Endometrial microvascular endothelial cells (primary cell): Measurements from ENCODE around the gene KRT16. TPM values are rescaled to one million over a fixed set of nuclear protein-coding genes. Genes with fewer than 3 reads are reported as not detected.
"Not testable (repeated sequence)": the region's sequence is repeated elsewhere in the genome, so short reads cannot be mapped to it uniquely, and the experiment has no call there.

Experiments used
- in situ Hi-C: cut with HindIII; loops from 2 replicates; pipeline ENCODE4 v1.10.0; 2017; ENCODE audit warnings: low sequenced_read_pairs, low pct_unique_long_range_greater_than_20kb; ENCODE audit errors: inconsistent ontology term
- total RNA-seq: library from RNA; depleted of rRNA; stranded (reverse); fragments of >200 nt; gene quantifications from one replicate; pipeline ENCODE4 v1.2.3, GENCODE V29; 2015; ENCODE audit errors: inconsistent ontology term

KRT16 gene
- total RNA-seq, 1 donor from 2014 or later = not detected

DNA sequence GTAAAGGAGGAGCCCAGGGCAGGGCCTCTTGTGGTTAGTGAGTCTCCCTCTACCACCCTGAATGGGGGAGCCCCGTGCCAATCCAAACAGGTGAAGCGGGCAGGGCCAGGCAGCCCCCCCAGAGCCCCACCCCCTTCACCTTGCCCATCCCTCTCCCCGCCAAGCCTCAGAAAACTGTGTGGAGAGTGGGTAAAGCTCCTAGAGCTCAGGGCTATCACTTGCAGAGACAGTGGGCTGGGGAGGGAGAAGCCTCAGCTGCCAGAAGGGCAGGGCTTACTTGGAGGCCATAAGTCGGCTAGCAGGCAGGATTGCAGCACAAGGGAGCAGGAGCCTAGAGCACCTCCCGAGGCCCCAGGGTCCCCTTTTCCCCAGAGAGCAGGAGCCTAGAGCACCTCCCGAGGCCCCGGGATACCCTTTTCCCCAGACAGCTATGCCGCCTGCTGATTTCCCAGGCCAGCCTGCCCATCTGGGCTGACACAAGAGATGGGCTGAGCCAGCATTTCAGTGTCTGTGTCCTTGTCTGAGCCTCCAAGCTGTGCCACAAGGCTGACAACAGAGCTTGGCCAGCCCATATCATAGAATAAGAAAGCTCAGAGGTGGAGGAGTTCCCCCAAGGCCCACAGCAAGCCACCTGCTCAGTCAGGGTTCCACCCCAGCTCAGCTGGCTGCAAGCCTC, 19.1 kb downstream of the KRT16 start:
- in situ Hi-C loops = no loop called here

DNA sequence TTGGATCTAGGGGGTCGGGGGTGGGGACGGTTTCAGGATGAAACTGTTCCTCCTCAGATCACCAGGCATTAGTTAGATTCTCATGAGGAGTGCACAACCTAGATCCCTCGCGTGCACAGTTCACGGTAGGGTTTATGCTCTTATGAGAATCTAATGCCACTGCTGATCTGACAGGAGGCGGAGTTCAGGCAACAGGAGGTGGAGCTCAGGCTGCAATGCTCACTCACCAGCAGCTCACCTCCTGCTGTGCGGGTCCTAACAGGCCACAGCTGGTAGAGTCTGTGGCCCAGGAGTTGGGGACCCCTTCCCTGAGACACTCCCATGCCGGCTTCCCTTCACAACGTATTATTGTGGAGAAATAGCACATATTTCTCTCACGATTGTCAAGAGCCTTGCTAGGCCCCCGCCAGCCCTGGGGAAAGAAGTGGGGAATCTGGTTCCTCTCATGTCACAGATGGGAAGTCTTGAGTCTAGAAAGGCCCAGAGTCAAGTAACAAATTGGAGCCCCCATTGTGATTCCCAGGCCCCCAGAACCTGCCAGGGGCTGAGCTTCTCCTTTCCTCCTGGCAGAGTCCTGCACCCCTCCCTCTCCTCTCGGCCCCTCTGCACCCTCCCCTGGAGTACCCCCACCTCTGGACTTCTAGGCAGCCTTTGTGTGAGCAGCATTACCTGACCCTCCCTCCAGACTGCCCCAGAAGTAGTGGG, 19.8 kb downstream of the KRT16 start:
- in situ Hi-C loops = no loop called here

DNA sequence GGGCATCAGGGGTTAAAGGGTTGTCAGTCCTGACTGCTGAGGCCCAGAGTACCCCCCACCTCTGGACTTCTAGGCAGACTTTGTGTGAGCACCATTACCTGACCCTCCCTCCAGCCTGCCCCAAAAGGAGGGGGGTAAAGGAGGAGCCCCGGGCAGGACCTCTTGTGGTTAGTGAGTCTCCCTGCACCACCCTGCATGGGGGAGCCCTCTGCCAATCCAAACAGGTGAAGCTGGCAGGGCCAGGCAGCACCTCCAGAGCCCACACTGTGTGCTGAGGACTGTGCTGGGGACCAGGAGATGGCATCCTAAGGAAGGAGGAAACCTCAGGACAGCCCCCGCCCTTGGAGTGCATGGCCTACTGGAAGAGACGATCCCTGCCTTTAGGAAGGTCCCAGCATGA, 23.3 kb downstream of the KRT16 start:
- in situ Hi-C loops = no loop called here

DNA sequence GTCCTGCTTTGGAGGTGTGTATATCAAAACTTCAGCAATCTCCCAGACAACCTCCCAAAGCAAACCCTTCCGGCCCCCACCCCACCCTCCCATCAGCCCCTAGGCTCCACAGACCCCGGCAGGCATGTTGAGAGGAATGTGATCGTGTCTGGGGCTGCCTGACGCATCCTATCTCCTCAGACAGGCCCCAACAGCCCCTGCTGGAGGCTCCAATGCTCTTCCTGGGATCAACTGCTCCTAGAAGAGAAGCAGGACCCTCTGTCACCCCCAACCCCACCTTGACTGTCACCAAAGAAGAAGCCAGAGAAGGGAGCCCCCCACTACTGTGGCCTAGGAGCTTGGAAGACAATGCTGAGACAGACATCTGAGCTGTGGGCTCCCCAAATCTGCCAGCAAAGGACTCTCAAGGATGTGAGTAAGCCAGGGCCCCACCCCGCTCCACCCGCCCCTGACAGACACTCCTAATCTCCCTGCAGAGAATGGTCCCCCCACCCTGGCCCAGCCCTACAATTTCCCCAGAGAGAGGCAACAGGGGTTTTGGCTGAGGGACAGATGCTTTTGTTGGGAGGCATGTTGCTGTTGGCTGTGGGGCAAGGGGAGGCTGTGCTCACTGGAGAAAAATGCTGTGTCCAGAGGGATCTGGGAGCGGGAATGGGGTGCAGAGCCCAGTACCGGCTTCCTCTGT, 24.3 kb downstream of the KRT16 start:
- in situ Hi-C loops = no loop called here

DNA sequence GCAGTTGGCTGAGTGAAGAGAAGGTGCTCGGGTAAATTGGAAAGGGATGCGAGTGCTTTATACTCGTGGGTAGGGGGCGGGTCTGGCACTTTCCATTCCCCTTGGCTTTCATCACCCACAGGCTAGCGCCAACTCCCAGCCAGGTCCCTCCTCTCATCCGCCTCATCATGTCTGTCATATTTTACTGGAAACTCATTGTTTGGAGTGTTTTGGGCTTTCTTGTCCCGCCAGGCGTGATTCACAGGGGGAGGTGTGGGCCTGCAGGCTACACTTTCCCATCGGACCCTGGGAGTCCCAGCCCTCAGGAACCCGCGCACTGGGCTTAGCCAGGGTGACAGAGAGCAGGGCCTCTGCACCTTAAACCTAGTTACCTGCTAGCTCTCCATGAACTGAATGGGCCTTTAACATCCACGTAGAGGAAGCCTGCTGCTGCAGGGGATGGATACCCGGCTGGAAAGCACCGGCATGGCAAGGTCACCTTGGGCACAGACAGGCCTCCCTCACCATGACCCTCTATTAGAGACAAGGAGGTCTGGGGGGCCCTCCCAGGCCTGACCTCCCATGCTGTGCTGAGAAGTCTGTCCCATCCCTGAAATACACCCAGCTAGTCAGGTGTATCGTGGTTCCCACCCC, 25.6 kb downstream of the KRT16 start, which contains the start of gene KRT14:
TSS of gene KRT14 (minus strand) at position 33 of the 633 bp plus-strand sequence. CDS start 61 bp downstream, outside the sequence.
- in situ Hi-C loops = no loop called here

DNA sequence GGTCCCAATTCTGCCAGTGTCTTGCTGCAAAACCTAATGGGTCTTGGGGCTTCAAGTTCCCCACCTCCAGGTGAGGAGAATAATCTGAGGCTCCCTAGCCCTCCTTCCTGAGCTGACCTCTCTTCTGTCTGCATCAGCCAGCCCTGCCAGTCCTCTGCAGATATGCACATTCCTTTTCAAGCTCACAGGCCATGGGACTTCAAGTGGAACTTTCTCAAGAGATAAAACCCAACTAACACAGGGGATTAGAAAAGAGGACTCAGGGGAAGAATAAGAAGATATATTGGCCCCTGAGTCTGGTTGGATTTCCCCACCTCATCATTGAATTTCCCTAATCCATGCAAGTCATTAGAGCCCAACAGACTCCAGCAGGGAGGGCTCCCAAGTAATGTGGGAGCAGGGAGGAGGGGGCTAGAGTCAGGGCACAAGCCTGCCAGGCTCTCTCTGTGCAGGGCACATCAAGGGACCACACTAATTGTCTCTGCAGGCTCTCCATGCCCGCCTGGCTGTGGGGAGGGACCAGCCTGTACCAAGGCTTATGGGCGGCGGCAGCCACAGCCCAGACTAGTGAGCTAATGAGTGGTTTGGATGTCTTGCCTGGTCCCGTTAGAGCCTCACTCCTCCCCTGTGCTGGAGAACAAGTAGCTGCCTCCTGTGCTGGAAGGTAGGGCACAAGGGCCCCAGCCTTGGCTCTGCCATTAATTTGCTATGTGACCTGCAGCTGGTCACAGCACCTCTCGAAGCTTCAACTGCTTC, 27.1 kb downstream of the KRT16 start:
- in situ Hi-C loops = no loop called here

DNA sequence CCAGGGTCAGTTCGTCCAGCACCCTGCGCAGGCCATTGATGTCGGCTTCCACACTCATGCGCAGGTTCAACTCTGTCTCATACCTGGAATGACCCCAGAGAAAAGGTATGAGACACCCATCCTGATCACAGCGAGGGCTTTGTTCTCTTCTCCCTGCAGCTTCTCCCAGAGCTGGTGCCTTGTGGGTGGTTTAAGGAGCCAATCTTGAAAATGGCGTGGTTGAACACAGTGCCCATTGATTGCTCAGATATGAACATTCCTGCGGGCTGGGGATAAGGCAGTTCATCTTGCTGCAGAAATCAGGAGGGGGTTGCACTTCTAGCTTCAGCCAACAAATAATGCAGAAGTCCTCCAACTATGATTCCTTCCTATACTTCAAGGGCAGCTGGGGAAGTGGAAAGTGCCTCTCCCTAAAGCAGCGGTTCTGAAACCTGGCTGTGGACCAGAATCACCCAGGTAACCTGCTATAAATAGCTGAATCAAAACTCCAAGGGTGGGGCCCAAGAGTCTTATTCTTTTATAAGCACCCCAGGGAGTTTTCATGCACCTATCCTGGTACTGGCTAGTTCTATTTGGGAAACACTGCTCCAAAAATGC, 28.1 kb downstream of the KRT16 start:
- in situ Hi-C loops = not testable (repeated sequence)

DNA sequence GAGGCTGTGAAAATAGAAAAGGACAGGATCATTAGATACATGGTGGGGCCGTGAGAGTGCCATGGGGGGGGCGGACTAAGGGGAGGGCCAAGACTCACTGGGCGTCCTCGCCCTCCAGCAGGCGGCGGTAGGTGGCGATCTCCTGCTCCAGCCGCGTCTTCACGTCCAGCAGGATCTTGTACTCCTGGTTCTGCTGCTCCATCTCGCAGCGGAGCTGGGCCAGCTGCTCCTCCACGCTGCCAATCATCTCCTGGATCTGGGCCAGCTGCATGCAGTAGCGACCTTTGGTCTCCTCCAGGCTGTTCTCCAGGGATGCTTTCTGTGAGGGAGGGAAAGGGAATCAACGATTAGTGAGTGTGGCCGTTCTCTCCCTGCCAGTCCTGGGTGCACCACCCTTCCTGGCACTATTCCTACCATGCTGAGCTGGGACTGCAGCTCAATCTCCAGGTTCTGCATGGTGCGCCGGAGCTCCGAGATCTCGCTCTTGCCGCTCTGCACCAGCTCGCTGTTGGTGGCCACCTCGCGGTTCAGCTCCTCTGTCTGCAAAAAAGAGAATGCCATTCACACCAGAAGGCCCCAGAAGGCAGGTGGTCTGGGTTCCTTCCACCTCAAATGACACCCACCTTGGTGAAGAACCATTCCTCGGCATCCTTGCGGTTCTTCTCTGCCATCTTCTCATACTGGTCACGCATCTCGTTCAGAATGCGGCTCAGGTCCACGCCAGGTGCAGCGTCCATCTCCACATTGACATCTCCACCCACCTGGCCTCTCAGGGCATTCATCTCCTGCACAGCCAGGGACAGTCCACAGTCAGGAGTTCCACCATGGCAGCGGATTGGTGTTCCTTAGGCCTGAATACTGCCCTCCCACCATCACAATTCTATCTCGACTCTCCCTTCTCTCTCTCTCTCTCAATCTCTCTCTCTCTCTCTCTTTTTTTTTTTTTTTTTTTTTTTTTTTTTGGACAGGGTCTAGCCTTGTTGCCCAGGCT, 29.1 kb downstream of the KRT16 start:
- in situ Hi-C loops = no loop called here

DNA sequence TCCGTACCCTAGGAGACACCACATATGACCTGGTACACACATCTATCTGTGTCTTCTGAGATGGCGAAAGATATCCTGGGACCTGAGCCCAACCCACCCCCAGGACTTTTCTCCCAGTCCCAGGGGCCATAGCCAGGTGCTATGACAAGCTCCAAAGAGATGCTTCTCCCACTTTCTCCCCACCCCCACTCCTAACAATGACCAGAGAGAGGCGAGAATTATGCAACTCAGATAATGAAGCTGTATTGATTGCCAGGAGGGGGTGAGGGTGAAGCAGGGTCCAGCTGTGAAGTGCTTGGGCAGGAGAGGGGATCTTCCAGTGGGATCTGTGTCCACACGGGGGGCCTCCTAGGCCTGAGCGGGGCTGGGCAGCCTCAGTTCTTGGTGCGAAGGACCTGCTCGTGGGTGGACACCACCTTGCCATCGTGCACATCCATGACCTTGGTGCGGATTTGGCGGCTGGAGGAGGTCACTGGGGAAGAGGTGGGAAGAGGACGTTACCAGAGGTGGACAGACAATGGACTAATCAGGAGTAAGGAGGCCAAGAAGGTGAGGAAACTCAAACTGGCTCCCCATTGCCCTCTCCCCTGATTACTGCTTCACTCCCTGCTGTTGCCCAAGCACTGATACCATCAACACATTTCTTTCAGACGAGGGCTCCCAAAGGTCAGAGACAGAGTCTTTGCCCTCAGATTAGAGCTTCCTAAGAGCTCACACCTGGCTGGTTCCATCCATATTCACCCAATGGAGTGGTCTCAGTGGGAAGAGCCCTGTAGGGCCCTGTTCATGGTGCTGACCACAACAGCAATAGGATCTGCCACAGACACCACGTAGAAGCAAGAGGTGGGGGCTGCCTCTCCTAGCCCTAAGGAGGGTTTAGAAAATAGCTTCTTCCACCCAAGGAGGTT, 30.3 kb downstream of the KRT16 start:
- in situ Hi-C loops = not testable (repeated sequence)

DNA sequence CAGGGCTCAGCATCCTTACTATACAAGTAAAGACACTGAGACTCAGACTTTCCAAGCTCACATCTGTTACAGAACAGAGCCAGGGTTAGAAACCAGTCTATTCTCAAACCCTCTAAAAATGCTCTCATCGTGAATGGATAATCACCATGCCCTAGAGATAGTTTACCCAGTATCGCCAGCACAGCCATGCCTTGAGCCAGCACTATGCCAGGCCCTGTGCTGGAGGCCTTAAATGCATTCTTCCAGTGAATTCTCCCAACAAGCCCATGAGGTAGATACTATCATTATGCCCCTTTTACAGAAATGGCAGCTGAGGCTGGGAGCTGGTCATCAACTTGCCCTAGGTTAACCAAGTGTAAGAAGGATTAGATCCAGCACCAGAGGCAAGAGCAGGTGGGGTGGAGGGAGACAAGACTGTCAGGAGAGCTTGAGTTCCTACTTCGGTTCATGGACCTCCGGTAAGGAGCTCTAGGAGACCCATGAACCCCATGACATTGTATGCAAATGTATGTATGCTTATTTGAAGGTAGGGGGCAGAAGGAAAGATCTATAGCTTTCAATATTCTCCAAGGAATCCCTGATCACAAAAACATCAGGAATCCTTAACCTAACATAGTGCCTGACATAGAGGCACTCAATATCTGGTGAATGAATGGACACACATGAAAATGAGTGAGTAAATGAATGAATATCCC, 31.1 kb downstream of the KRT16 start:
- in situ Hi-C loops = no loop called here

DNA sequence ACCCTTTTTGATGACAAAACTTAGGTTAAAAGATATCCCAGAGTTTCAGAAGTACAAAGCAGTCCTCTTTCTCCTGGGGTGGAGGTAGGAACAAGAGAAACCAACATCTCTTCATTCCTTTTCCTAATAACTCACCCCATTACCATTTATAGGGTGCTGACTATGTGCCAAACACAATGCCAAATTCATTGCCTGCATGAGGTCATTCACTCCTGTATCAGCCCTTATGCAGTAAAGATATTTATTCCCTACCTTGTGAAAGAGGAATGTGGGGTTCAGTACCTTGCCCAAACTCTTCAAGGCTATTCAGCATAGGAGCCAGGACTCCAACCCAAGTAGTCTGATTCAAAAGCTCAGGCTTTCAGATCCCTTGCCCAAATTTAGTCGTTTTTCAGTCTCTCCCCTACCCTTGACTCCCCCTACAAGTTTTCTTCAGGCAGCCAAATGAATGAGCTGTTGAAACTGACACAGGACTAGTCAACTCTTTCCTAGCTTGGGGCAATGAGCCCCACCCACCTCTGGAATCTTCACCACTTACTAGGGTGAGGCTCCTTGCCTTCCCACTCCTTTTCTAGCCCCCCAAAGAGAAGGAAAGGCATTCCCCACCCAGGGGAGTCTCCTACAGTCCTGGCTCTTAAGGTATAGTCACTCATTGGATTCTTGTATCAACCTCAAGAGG, 31.7 kb downstream of the KRT16 start:
- in situ Hi-C loops = no loop called here

DNA sequence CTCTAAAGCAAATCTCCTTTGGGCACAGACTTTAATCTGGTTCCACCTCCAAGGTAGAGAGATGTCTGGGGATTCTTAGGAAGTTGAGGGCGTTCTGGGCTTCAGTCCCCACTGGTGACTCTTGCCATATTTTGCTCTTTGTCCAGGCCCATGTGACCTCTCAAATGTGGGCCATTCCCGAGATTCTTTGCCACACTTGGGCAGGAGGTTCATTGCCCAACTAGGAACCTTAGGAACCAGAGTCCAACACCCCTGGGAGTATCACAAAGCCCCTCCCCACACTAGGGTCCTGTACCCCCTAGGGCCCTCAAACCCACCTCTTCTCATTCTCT, 32.4 kb downstream of the KRT16 start:
- in situ Hi-C loops = no loop called here

DNA sequence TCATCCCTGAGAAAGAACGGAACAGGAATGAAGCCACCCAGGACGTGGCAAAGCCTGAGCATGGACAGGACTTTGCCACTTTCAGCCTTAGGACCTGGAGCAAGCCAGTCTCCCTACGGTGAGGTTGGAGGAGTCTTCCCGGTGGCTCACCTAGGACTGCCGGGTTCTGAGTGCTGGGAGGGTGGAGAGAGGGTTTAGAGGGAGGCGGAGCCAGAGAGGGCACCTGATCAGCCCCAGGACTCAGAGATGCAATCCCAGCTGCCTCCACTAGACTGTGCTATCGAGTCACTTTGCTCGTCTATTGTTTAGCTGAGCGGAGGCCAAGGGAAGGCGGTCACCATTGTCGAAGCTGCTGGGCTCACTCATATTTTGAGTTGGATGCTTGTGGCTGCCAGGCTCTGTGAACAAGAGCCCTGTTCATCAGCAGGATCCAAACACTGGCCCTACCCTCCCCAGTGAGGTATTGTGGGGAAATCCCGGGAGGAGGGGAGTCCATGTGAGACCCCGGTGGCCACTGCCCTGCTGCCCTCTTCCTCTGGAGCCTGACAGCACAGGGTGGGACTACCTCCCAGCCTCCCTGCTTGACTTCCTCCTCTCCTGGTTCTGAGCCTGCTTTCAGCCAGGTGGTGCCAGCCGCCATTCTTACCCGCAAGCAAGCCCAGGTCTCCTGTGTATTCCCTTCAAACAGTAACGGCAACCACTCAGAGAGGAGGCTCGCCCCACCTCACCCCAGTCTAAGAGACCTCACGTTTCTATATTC, 32.9 kb downstream of the KRT16 start:
- in situ Hi-C loops = no loop called here

DNA sequence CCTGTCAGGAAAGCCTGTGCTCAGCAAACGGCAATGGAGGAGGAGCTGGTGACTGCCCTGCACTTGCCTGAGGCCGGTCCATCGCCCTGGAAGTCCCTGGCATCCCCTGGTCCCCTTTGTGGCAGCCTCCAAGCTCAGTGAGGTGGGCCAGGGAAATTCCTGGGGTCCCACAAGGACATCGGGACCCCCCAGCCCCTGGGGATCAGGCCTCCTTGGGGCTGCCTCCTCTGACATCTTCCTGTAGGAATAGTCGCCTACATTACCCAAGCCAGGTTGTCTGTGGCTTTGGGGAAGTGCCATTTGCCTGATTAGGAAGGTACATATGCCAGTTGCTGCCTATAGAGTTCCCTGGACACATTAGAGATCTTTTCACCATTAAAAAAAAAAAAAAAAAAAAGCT, 33.6 kb downstream of the KRT16 start:
- in situ Hi-C loops = no loop called here

DNA sequence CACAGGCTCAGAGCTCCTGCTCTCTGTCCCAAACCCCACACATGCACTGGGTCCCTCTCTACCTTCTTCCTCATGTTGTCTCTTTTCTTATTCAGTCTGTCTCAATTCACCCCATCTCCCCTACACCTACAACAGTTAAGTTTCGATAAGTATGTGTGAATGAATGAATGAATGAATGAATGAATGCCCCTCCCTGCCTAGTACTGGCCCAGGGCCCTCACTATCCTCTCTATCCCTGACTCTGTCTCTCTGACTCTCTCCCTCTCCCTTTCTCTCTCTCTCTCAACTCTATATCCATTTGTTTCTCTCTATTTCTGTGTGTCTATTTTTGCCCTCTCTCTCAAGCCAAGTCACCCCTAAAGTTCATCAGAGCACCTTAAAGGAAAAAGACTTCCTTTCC, 34.0 kb downstream of the KRT16 start:
- in situ Hi-C loops = no loop called here
